Right lobe of liver (tissue), 4 donors: ENCODE results near the gene BEND6.

Source experiments
- POLR2A ChIP-seq: fragments of 450-650 bp; IDR thresholded peaks from one replicate; pipeline ENCODE4 v1.6.1; 2017; ENCODE audit warnings: antibody characterized with exemption, mild to moderate bottlenecking
- TF ChIP-seq, protein P1 (sequence below), 4 donors: fragments of 200-600 bp in 3 of 4; fragments of 450-650 bp in 1 of 4; IDR thresholded peaks; one replicate each; pipeline versions ENCODE4 v1.5.1 to v1.8.0; 2016 to 2022; ENCODE audit warnings: antibody characterized with exemption in 4 of 4, mild to moderate bottlenecking in 2 of 4
- donor health status: DM: no; HTN: no; CAD: no.
- donor health status: DM: no; HTN: no; CAD: no.
- donor health status: DM: no; HTN: yes; CAD: no.

DNA sequence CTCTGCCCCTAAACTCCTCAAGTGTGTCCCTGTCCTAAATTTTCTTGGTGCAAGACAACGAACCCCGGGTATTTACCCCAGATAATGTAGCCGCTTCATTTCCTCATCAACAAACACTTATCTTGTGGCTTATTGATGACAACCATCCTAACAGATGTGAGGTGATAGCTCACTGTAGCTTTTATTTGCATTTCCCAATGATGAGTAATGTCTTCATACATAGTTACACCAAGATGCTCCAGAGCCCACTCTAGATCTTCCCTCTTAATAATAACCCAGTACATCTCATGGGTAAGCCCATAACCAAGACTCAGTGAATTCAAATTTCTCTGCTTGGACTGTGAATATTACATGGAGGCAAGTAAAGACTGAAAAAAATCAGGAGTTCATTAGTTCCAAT lies 48.2 kb upstream of the BEND6 start:
- TF ChIP-seq POLR2A: no peak
- TF ChIP-seq, protein P1, sequence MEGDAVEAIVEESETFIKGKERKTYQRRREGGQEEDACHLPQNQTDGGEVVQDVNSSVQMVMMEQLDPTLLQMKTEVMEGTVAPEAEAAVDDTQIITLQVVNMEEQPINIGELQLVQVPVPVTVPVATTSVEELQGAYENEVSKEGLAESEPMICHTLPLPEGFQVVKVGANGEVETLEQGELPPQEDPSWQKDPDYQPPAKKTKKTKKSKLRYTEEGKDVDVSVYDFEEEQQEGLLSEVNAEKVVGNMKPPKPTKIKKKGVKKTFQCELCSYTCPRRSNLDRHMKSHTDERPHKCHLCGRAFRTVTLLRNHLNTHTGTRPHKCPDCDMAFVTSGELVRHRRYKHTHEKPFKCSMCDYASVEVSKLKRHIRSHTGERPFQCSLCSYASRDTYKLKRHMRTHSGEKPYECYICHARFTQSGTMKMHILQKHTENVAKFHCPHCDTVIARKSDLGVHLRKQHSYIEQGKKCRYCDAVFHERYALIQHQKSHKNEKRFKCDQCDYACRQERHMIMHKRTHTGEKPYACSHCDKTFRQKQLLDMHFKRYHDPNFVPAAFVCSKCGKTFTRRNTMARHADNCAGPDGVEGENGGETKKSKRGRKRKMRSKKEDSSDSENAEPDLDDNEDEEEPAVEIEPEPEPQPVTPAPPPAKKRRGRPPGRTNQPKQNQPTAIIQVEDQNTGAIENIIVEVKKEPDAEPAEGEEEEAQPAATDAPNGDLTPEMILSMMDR (IDR thresholded peaks at IDR 0.05): no peak
